ENCODE measurements around the gene ALDH3A2.
"Not testable (repeated sequence)": the region's sequence is repeated elsewhere in the genome, so short reads cannot be mapped to it uniquely, and the experiment has no call there.

ALDH3A2 gene

GRCh38 chr17:19651451-19652238 is 3.1 kb downstream of the ALDH3A2 start:
- DNase-seq: no peak

DNA sequence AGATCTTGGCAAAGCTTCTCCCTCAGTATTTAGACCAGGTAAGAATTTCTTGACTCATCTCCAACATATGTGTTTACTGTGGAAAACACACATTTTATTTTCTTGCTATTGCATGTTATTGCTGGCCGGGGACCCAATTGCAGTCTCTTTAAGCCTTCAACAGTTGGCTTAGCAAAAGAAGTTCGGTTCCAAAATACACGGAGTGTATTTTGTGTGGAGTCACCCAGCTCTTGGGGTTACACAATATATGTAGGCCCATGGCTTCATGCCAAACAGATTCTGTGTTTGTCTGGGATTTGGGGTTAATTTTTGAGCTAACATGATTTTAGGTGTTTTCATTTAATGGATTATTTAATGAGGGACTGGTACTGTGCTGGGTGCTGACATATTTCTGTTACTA is 4.0 kb downstream of the ALDH3A2 start:
- no peak for DNase-seq

GRCh38 chr17:19654342-19654886 is 5.9 kb downstream of the ALDH3A2 start:
- no peak for DNase-seq

- no peak for DNase-seq
These were observed 6.3 kb downstream of the ALDH3A2 start for GRCh38 chr17:19654896-19655295.

DNA sequence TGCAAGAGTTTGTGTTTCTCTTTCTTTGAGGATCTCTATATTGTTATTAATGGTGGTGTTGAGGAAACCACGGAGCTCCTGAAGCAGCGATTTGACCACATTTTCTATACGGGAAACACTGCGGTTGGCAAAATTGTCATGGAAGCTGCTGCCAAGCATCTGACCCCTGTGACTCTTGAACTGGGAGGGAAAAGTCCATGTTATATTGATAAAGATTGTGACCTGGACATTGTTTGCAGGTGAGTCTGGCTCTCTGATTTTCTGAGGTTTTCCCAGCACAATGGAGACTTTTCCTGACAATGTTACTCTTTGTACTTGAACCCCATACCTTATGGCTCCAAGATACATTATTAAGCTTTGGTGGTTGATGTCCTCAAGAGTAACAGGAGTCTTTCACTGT is 7.8 kb downstream of the ALDH3A2 start:
- DNase-seq: no peak

DNA sequence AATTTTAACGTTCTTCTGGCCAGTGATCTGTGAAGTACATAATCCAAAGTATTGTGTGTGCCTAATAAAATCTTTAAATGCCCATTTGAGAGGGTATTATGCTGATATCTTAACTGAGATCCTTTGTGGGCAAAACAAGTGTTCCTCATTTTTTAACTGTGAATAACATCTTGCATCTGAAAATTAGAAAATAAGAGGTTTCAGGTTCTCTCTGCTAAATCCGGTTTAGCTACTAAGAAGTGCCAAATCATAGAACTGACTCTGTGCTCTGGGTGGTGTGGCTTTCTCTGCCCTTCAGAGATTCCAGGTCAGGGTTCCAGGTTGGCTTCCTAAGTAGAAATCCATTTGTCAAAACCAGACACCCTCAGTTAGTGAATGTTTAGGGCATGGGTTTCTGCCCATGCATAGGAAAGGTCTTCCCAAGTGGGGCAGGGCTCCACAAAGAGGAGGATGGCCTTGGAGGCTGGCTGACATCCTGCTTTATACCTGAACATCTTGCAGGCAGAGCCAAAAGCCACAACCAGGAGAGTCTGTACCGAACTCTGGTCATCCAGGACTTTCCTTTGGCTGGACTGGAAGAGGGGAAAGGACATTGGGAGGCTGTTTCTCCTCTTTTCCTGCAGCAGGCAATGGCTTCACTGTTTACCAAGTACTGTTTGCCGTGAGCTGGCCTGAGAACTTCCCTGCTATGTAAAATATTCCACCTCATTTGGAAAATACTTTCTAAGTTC is 8.5 kb downstream of the ALDH3A2 start:
- no peak for DNase-seq

DNA sequence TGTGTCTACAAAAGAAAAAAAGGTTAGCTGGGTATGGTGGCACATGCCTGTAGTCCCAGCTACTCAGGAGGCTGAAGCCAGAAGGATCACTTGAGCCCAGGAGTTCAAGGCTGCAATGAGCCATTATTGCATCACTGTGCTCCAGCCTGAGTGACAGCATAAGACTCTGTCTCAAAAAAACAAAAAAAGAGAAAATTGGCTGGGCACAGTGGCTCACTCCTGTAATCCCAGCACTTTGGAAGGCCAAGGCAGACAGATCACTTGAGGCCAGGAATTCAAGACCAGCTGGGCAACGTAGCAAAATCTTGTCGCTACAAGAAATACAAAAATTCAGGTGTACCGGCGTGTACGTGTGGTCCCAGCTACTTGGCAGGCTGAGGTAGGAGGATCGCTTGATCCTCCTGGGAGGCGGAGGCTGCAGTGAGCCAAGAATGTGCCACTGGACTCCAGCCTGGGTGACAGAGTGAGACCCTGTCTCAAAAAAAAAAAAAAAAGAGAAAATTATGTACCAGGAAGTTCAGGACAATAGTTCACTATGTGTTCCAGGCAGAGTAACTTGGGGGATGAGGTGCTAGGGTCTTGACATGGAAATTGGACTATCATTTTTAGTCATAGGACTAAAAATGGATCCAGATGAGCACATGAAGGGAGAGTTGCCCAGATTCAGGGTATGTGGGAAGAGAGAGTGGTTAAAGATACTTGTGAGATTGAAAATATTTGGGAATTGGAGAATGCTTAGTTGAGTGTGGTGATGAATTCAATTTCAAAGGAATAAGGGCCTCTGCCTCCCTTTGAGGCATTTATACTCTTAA is 11.0 kb downstream of the ALDH3A2 start:
- no peak for DNase-seq

DNA sequence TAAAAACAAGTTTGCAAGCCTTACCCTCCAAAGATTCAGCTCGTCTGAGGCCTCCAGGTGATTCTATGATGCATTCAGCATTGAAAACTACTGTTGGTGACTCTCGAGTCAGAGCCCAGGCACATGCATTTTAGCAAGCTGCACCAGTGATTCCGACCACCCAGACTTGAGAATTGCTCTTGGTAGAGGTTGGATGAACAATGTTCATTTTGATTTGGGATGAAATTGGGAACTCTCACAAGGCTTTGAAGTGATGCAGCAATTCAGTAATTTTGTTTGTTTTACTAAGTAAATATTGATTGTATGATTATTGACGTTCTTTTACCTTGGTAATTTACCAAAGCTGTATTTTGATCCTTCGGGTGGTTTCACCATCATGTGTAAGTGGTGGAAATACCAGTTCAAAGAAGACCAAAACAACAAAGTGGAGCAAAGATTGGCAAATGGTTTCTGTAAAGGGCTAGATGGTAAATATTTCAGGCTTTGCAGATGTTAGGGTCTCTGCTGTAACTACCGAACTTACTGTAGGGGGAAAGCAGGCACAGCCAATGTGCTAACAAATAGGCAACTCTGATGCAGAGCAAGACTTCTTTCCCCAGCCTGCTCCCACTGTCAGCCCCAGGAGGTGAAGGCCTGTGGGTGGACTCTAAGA is 11.8 kb downstream of the ALDH3A2 start:
- no peak for DNase-seq

DNA sequence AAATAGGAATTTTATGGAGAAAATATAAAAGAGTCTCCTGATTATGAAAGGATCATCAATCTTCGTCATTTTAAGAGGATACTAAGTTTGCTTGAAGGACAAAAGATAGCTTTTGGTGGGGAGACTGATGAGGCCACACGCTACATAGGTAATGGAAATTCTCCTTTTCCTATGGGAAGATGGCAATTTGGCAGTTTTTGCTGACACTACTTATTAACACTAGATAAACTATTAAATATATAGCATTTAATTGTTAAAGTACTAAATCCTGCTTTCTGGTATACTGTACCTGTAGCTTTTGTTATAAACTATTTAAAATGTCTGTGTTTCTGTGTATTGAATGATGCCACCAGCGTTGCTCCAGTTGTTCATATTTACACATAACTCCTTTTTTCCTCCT is 12.6 kb downstream of the ALDH3A2 start:
- no peak for DNase-seq

DNA sequence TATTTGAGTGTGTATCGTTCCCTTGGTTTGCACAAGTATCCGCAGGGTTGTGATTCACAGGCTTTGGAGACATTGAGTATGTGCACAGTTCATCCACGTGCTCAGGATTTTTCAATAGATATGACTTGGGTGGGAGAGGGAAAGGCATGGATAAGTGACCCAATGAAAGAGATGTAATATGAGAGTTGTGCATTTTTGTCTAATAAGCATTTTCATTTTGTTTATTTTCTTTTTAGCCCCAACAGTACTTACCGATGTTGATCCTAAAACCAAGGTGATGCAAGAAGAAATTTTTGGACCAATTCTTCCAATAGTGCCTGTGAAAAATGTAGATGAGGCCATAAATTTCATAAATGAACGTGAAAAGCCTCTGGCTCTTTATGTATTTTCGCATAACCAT is 14.5 kb downstream of the ALDH3A2 start:
- no peak for DNase-seq

DNA sequence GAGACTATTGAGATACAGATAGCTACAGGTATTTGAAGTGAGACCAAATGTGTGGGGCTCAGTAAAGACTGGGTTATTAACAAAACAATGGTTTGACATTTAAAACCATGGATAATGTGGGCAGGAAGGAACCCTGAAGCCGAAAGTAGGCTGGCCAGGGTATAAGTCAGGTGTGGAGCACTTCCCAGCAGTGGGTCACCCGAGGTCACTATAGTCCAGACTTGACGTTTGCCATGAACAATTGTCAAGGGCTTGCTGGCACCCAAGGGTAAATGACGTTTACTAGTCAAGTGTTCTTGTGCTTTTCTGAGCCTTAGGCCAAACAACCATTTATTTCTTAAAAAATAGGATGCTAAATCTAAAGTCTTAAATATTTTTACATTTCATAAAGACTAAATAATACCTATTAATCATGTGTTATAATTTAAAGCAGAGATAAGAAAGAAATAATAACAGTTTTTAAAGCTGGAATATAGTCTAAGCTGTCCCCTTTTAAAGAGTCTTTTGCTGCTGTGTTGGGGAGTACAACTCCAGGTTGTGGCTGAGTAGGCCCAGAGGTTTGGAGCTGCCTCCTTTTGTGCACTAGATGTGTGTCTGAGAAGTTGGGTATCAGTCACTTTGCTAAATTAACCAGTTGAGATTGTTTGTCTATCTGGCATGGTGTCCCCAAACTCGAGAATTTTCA is 15.7 kb downstream of the ALDH3A2 start:
- no peak for DNase-seq

GRCh38 chr17:19664821-19665181 is 16.2 kb downstream of the ALDH3A2 start:
- DNase-seq: no peak

DNA sequence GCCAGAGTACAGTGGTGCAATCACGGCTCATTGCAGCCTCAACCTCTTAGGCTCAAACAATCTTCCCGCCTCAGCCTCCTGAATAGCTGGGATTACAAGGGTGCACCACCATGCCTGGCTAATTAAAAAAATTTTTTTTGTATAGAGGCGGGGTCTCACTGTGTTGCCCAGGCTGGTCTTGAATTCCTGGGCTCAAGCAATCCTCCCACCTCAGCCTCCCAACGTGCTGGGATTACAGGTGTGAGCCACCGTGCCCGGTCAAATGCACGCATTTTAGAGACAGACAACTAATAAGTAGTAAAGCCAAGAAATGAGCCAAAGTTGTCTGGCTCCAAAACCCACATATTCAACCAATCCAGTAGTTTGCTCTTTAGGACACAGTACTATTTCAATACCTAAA is 21.1 kb downstream of the ALDH3A2 start:
- DNase-seq: not testable (repeated sequence)

DNA sequence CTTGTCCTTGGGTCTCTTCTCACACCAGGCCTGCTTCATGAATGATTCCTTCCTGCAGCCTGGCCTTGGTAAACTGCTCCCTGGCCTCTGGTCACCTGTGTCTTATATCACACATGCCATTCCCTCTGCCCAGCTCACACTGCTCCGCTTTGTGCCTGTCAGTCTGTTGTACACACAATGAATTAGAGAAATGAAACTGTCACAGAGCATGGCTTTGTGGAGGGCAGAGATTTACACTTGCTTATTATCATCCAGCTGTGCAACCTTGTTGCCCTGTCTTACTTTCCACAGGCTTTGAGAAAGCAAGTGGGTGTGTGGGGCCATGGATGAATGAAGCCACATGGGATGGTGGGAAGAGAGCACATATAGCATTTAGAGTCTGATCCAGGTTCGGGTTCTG is 22.4 kb downstream of the ALDH3A2 start:
- DNase-seq: no peak

- no peak for DNase-seq
These were observed 22.9 kb downstream of the ALDH3A2 start for GRCh38 chr17:19671433-19671832.

- no peak for DNase-seq
These were observed 23.6 kb downstream of the ALDH3A2 start for GRCh38 chr17:19672009-19672750.

DNA sequence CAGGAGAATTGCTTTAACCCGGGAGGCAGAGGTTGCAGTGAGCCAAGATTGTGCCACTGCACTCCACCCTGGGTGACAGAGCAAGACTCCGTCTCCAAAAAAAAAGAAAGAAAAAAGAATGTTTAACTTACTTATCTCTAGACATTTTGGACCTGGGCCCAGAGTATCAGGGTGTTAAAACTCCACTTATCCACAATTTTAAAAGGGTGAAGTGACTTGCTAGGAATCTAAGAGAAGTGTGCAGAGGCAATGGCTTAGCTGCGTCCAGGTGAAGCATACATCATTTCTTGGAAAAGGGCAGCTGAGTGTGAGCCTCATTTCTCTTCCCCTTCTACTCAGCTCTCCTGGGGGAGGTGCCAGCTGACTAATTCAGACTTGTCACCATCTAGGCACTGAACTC is 25.1 kb downstream of the ALDH3A2 start:
- no peak for DNase-seq

DNA sequence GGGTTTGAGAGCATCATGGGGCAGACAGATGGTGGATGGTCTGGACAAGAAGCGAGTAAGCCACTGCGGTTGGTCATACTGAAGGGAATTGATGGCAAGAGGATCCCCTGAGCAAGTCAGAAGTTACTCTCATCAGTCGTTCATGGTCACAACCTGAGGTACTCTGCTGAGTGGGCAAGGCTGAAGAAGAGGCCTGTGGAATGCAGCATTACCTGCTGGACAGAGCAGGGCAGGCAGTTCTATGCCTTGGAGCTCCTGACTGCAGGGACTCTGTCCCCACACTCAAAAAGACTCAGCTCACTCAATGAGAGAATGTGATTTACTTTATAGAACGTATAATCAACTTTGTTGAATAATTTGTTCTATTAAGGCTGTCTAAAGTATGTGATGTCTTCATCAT is 28.3 kb downstream of the ALDH3A2 start:
- no peak for DNase-seq

GRCh38 chr17:19677736-19678379 is 29.3 kb downstream of the ALDH3A2 start:
- no peak for DNase-seq

GRCh38 chr17:19678581-19679453 is 30.3 kb downstream of the ALDH3A2 start:
- DNase-seq: no peak

All from activated T-cell treated with anti-CD3 and anti-CD28 coated beads, Interleukin-2, amount 50 U/mL, for 1 hour (primary cell).